ENCODE data around the gene OPCML. TPM values are rescaled to one million over a fixed set of nuclear protein-coding genes. Genes with fewer than 3 reads are reported as not detected.

OPCML gene
- total RNA-seq, 1 donor from 2014 or later = under 0.01 TPM

GRCh38 chr11:133545199-133545803, 13.0 kb upstream of the OPCML start:
- H3K4me3 ChIP-seq (ENCODE audit: low read length in 3 of 3) = no peak overlapping the region
- no peaks in the 10 kb centered on the region for H3K4me1 ChIP-seq (ENCODE audit: control insufficient read depth in 3 of 3, insufficient read depth in 3 of 3, low read length in 3 of 3)
- no peak overlapping the region for H3K27ac ChIP-seq (ENCODE audit: low read depth, low read length)
- peaks cover 0 to 11% (median 0%) of the 10 kb centered on the region in 3 donors for H3K27me3 ChIP-seq (ENCODE audit: control insufficient read depth in 3 of 3, insufficient read depth in 3 of 3, low read length in 3 of 3)
- H3K36me3 ChIP-seq (ENCODE audit: control insufficient read depth in 3 of 3, insufficient read depth in 3 of 3, low read length in 3 of 3) = no peaks in the 10 kb centered on the region
- no peaks in the 10 kb centered on the region for H3K9me3 ChIP-seq (ENCODE audit: control insufficient read depth in 3 of 3, low read length in 3 of 3)
- H3K9ac ChIP-seq (ENCODE audit: low read depth in 1 of 3, low read length in 3 of 3) = no peak overlapping the region

GRCh38 chr11:133541720-133542095, 9.4 kb upstream of the OPCML start:
- peaks cover 0 to 9% (median 0%) of the 10 kb centered on the region in 3 donors for H3K27me3 ChIP-seq (ENCODE audit: control insufficient read depth in 3 of 3, insufficient read depth in 3 of 3, low read length in 3 of 3)
- no peaks in the 10 kb centered on the region for H3K4me1 ChIP-seq (ENCODE audit: control insufficient read depth in 3 of 3, insufficient read depth in 3 of 3, low read length in 3 of 3)
- no peak overlapping the region for H3K9ac ChIP-seq (ENCODE audit: low read depth in 1 of 3, low read length in 3 of 3)
- no peaks in the 10 kb centered on the region for H3K36me3 ChIP-seq (ENCODE audit: control insufficient read depth in 3 of 3, insufficient read depth in 3 of 3, low read length in 3 of 3)
- H3K4me3 ChIP-seq (ENCODE audit: low read length in 3 of 3) = no peak overlapping the region
- H3K9me3 ChIP-seq (ENCODE audit: control insufficient read depth in 3 of 3, low read length in 3 of 3) = no peaks in the 10 kb centered on the region
- no peak overlapping the region for H3K27ac ChIP-seq (ENCODE audit: low read depth, low read length)

GRCh38 chr11:133541021-133541719, 8.9 kb upstream of the OPCML start:
- Histone ChIP-seq H3K27ac (ENCODE audit: low read depth, low read length) (no peak overlapping the region), H3K9ac (ENCODE audit: low read depth in 1 of 3, low read length in 3 of 3) (no peak overlapping the region), H3K36me3 (ENCODE audit: control insufficient read depth in 3 of 3, insufficient read depth in 3 of 3, low read length in 3 of 3) (no peaks in the 10 kb centered on the region), H3K4me1 (ENCODE audit: control insufficient read depth in 3 of 3, insufficient read depth in 3 of 3, low read length in 3 of 3) (no peaks in the 10 kb centered on the region), H3K27me3 (ENCODE audit: control insufficient read depth in 3 of 3, insufficient read depth in 3 of 3, low read length in 3 of 3) (peaks cover 0 to 9% (median 0%) of the 10 kb centered on the region in 3 donors), H3K9me3 (ENCODE audit: control insufficient read depth in 3 of 3, low read length in 3 of 3) (no peaks in the 10 kb centered on the region), H3K4me3 (ENCODE audit: low read length in 3 of 3) (no peak overlapping the region)

GRCh38 chr11:133536198-133536597, 3.9 kb upstream of the OPCML start:
- no peaks in the 10 kb centered on the region for H3K9me3 ChIP-seq (ENCODE audit: control insufficient read depth in 3 of 3, low read length in 3 of 3)
- H3K27ac ChIP-seq (ENCODE audit: low read depth, low read length) = no peak overlapping the region
- H3K27me3 ChIP-seq (ENCODE audit: control insufficient read depth in 3 of 3, insufficient read depth in 3 of 3, low read length in 3 of 3) = peaks cover 24 to 26% (median 24%) of the 10 kb centered on the region in 3 donors
- no peak overlapping the region for H3K4me3 ChIP-seq (ENCODE audit: low read length in 3 of 3)
- H3K4me1 ChIP-seq (ENCODE audit: control insufficient read depth in 3 of 3, insufficient read depth in 3 of 3, low read length in 3 of 3) = peaks cover 0 to 2% (median 0%) of the 10 kb centered on the region in 3 donors
- no peaks in the 10 kb centered on the region for H3K36me3 ChIP-seq (ENCODE audit: control insufficient read depth in 3 of 3, insufficient read depth in 3 of 3, low read length in 3 of 3)
- no peak overlapping the region for H3K9ac ChIP-seq (ENCODE audit: low read depth in 1 of 3, low read length in 3 of 3)

- H3K4me1 ChIP-seq (ENCODE audit: control insufficient read depth in 3 of 3, insufficient read depth in 3 of 3, low read length in 3 of 3) = peaks cover 0 to 2% (median 0%) of the 10 kb centered on the region in 3 donors
- peaks cover 47 to 52% (median 47%) of the 10 kb centered on the region in 3 donors for H3K27me3 ChIP-seq (ENCODE audit: control insufficient read depth in 3 of 3, insufficient read depth in 3 of 3, low read length in 3 of 3)
- no peak overlapping the region for H3K9ac ChIP-seq (ENCODE audit: low read depth in 1 of 3, low read length in 3 of 3)
- H3K36me3 ChIP-seq (ENCODE audit: control insufficient read depth in 3 of 3, insufficient read depth in 3 of 3, low read length in 3 of 3) = no peaks in the 10 kb centered on the region
- H3K4me3 ChIP-seq (ENCODE audit: low read length in 3 of 3) = no peak overlapping the region
- no peaks in the 10 kb centered on the region for H3K9me3 ChIP-seq (ENCODE audit: control insufficient read depth in 3 of 3, low read length in 3 of 3)
- no peak overlapping the region for H3K27ac ChIP-seq (ENCODE audit: low read depth, low read length)
Observed at GRCh38 chr11:133533205-133533604, 904 bp upstream of the OPCML start.

GRCh38 chr11:133531458-133531857, 843 bp downstream of the OPCML start:
- no peak overlapping the region for H3K27ac ChIP-seq (ENCODE audit: low read depth, low read length)
- H3K27me3 ChIP-seq (ENCODE audit: control insufficient read depth in 3 of 3, insufficient read depth in 3 of 3, low read length in 3 of 3) = peaks cover 47 to 56% (median 53%) of the 10 kb centered on the region in 3 donors
- no peaks in the 10 kb centered on the region for H3K36me3 ChIP-seq (ENCODE audit: control insufficient read depth in 3 of 3, insufficient read depth in 3 of 3, low read length in 3 of 3)
- H3K9me3 ChIP-seq (ENCODE audit: control insufficient read depth in 3 of 3, low read length in 3 of 3) = no peaks in the 10 kb centered on the region
- no peak overlapping the region for H3K9ac ChIP-seq (ENCODE audit: low read depth in 1 of 3, low read length in 3 of 3)
- peaks cover 0 to 2% (median 0%) of the 10 kb centered on the region in 3 donors for H3K4me1 ChIP-seq (ENCODE audit: control insufficient read depth in 3 of 3, insufficient read depth in 3 of 3, low read length in 3 of 3)
- H3K4me3 ChIP-seq (ENCODE audit: low read length in 3 of 3) = no peak overlapping the region

- peaks cover 47 to 56% (median 53%) of the 10 kb centered on the region in 3 donors for H3K27me3 ChIP-seq (ENCODE audit: control insufficient read depth in 3 of 3, insufficient read depth in 3 of 3, low read length in 3 of 3)
- no peaks in the 10 kb centered on the region for H3K9me3 ChIP-seq (ENCODE audit: control insufficient read depth in 3 of 3, low read length in 3 of 3)
- H3K4me3 ChIP-seq (ENCODE audit: low read length in 3 of 3) = no peak overlapping the region
- H3K27ac ChIP-seq (ENCODE audit: low read depth, low read length) = no peak overlapping the region
- no peaks in the 10 kb centered on the region for H3K36me3 ChIP-seq (ENCODE audit: control insufficient read depth in 3 of 3, insufficient read depth in 3 of 3, low read length in 3 of 3)
- H3K9ac ChIP-seq (ENCODE audit: low read depth in 1 of 3, low read length in 3 of 3) = no peak overlapping the region
- H3K4me1 ChIP-seq (ENCODE audit: control insufficient read depth in 3 of 3, insufficient read depth in 3 of 3, low read length in 3 of 3) = peaks cover 0 to 2% (median 0%) of the 10 kb centered on the region in 3 donors
Observed at GRCh38 chr11:133530501-133530835, 1.8 kb downstream of the OPCML start.

- no peak overlapping the region for H3K27ac ChIP-seq (ENCODE audit: low read depth, low read length)
- H3K36me3 ChIP-seq (ENCODE audit: control insufficient read depth in 3 of 3, insufficient read depth in 3 of 3, low read length in 3 of 3) = no peaks in the 10 kb centered on the region
- H3K9ac ChIP-seq (ENCODE audit: low read depth in 1 of 3, low read length in 3 of 3) = no peak overlapping the region
- H3K9me3 ChIP-seq (ENCODE audit: control insufficient read depth in 3 of 3, low read length in 3 of 3) = no peaks in the 10 kb centered on the region
- no peak overlapping the region for H3K4me3 ChIP-seq (ENCODE audit: low read length in 3 of 3)
- H3K27me3 ChIP-seq (ENCODE audit: control insufficient read depth in 3 of 3, insufficient read depth in 3 of 3, low read length in 3 of 3) = peaks cover 45 to 54% (median 50%) of the 10 kb centered on the region in 3 donors
- H3K4me1 ChIP-seq (ENCODE audit: control insufficient read depth in 3 of 3, insufficient read depth in 3 of 3, low read length in 3 of 3) = peaks cover 0 to 2% (median 0%) of the 10 kb centered on the region in 3 donors
Observed at GRCh38 chr11:133529807-133530500, 2.3 kb downstream of the OPCML start.

- H3K4me3 ChIP-seq (ENCODE audit: low read length in 3 of 3) = no peak overlapping the region
- H3K27ac ChIP-seq (ENCODE audit: low read depth, low read length) = no peak overlapping the region
- H3K9ac ChIP-seq (ENCODE audit: low read depth in 1 of 3, low read length in 3 of 3) = no peak overlapping the region
- peaks cover 27 to 37% (median 33%) of the 10 kb centered on the region in 3 donors for H3K27me3 ChIP-seq (ENCODE audit: control insufficient read depth in 3 of 3, insufficient read depth in 3 of 3, low read length in 3 of 3)
- H3K9me3 ChIP-seq (ENCODE audit: control insufficient read depth in 3 of 3, low read length in 3 of 3) = no peaks in the 10 kb centered on the region
- H3K36me3 ChIP-seq (ENCODE audit: control insufficient read depth in 3 of 3, insufficient read depth in 3 of 3, low read length in 3 of 3) = no peaks in the 10 kb centered on the region
- no peaks in the 10 kb centered on the region for H3K4me1 ChIP-seq (ENCODE audit: control insufficient read depth in 3 of 3, insufficient read depth in 3 of 3, low read length in 3 of 3)
Observed at GRCh38 chr11:133526790-133527189, 5.5 kb downstream of the OPCML start.

GRCh38 chr11:133525976-133526375, 6.3 kb downstream of the OPCML start:
- no peaks in the 10 kb centered on the region for H3K9me3 ChIP-seq (ENCODE audit: control insufficient read depth in 3 of 3, low read length in 3 of 3)
- no peaks in the 10 kb centered on the region for H3K36me3 ChIP-seq (ENCODE audit: control insufficient read depth in 3 of 3, insufficient read depth in 3 of 3, low read length in 3 of 3)
- no peaks in the 10 kb centered on the region for H3K4me1 ChIP-seq (ENCODE audit: control insufficient read depth in 3 of 3, insufficient read depth in 3 of 3, low read length in 3 of 3)
- peaks cover 21 to 30% (median 25%) of the 10 kb centered on the region in 3 donors for H3K27me3 ChIP-seq (ENCODE audit: control insufficient read depth in 3 of 3, insufficient read depth in 3 of 3, low read length in 3 of 3)
- no peak overlapping the region for H3K4me3 ChIP-seq (ENCODE audit: low read length in 3 of 3)
- no peak overlapping the region for H3K9ac ChIP-seq (ENCODE audit: low read depth in 1 of 3, low read length in 3 of 3)
- no peak overlapping the region for H3K27ac ChIP-seq (ENCODE audit: low read depth, low read length)

Measured in skeletal muscle tissue (tissue), 4 donors.